Left colon (tissue), 2 donors: ENCODE results near the gene PHPT1. TPM values are rescaled to one million over a fixed set of nuclear protein-coding genes. Genes with fewer than 3 reads are reported as not detected.
"Not testable (repeated sequence)": the region's sequence is repeated elsewhere in the genome, so short reads cannot be mapped to it uniquely, and the experiment has no call there.

Experiments
- ATAC-seq: fragments of 200-7000 bp; cut with Tn5 transposase; one replicate; pipeline ENCODE4 v1.9.1; 2020; ENCODE audit warnings: mild to moderate bottlenecking, moderate library complexity
- DNase-seq, 2 donors: peaks; one replicate each; pipeline ENCODE4 v3.0.0-alpha.2; 2020
- intact Hi-C, 2 donors: fragments of 100-400 bp; cut with DNase I in 1 of 2; cut with micrococcal nuclease in 1 of 2; formaldehyde crosslinking; loops; one replicate each; pipeline versions ENCODE4 v1.11.2 to v1.14.0; 2022; cut with DNase I, micrococcal nuclease
- long read RNA-seq: library from polyadenylated mRNA; unstranded; transcript quantifications from one replicate; pipeline ENCODE4 v2.0.0, GENCODE V29; 2021
- total RNA-seq, 2 donors: library from RNA; stranded (reverse); fragmentation: NEBNext Ultra II Directional; extraction: Animal tissue kit (Norgen Biotek cat#: 25700); gene quantifications; one replicate each; pipeline ENCODE4 v1.2.1, GENCODE V29; 2021
- donor health status: DM: no; HTN: no; CAD: no.
- donor health status: DM: yes; HTN: yes; CAD: no.

PHPT1 gene
- 100 to 1,000 TPM; 109 to 154 TPM for total RNA-seq
- long read RNA-seq, transcript PHPT1-205 (3 exons, 1,316 nt), result minor isoform, 6 of 143 reads
- long read RNA-seq, transcript PHPT1-204 (2 exons, 627 nt), result minor isoform, 9 of 143 reads
- long read RNA-seq, transcript PHPT1-201 (3 exons, 890 nt), result major isoform, 66 of 143 reads
- long read RNA-seq, partial matches to known transcripts, result 8 of 143 reads
- long read RNA-seq, other reads (novel, unspliced or antisense), result 54 of 143 reads

- ATAC-seq, result peak; percentile 63
- peak; percentile 98 to 99 for DNase-seq
- intact Hi-C loops, result no loop called here
Observed at GRCh38 chr9:136849038-136849959, at the start of gene PHPT1. Gene PHPT1, plus strand, starts transcription at chr9:136849409. Its CDS starts 22 bp downstream, at chr9:136849431.

DNA sequence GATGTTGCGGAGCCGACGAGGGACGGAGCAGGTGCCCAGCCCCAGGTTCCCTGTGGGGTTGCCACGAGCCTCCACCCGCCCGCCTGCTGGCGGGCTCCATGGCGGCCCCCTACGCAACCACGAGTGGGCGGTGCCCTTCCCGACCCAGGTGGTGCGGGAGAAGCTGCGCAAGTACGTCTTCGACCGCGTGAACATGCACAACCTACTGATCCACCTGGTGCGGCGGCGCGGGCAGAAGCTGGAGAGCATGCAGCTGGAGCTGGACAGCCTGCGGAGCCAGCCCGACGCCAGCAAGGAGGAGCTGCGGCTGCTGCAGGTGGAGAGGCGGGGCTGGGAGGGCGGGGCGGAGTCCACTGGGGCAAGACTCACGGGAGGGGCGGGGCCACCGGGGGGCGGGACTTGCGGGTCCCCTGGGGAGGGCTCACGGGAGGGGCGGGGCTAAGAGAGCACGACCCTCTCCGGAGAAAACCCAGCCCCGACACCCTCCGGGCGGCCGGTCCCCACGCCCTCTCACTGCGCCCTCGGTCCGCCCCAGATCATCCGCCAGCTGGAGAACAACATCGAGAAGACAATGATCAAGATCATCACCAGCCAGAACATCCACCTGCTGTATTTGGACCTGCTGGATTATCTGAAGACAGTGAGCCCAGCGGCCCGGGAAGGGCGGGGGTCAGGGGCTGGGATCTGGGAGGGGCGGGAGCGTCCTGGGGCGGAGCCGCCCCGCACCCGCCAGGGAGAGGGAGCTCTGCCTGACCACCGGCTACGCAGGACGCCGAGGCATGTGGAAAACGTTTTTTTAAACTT is 49.2 kb upstream of the PHPT1 start:
- intact Hi-C loops, result no loop called here
- ATAC-seq, result peak; percentile 68
- peak; percentile 93 to 98 for DNase-seq

- DNase-seq, result no peak
Observed at GRCh38 chr9:136802321-136802720, 46.9 kb upstream of the PHPT1 start.

DNA sequence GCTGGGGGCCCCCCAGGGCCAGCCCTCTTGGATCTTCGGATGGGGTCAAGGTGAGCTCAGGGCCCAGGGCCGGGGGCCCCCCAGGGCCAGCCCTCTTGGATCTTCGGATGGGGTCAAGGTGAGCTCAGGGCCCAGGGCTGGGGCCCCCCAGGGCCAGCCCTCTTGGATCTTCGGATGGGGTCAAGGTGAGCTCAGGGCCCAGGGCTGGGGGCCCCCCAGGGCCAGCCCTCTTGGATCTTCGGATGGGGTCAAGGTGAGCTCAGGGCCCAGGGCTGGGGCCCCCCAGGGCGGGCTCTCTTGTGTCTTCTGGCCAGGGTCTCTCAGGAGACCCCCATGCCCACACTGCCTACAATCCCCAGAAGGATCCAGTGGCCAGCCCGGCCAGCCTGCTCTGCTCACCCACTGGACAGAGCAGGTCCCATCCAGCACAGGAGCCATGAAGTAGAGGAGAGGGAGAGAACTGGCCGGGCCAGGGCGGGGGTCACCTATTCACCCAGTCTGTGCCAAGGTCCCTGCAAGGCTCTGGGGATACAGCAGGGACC is 46.1 kb upstream of the PHPT1 start:
- DNase-seq, ATAC-seq, intact Hi-C loops: not testable (repeated sequence)

More at GRCh38 chr9:136802321-136802720, 46.9 kb upstream of the PHPT1 start:
- no peak for ATAC-seq
- intact Hi-C loops, result no loop called here

DNA sequence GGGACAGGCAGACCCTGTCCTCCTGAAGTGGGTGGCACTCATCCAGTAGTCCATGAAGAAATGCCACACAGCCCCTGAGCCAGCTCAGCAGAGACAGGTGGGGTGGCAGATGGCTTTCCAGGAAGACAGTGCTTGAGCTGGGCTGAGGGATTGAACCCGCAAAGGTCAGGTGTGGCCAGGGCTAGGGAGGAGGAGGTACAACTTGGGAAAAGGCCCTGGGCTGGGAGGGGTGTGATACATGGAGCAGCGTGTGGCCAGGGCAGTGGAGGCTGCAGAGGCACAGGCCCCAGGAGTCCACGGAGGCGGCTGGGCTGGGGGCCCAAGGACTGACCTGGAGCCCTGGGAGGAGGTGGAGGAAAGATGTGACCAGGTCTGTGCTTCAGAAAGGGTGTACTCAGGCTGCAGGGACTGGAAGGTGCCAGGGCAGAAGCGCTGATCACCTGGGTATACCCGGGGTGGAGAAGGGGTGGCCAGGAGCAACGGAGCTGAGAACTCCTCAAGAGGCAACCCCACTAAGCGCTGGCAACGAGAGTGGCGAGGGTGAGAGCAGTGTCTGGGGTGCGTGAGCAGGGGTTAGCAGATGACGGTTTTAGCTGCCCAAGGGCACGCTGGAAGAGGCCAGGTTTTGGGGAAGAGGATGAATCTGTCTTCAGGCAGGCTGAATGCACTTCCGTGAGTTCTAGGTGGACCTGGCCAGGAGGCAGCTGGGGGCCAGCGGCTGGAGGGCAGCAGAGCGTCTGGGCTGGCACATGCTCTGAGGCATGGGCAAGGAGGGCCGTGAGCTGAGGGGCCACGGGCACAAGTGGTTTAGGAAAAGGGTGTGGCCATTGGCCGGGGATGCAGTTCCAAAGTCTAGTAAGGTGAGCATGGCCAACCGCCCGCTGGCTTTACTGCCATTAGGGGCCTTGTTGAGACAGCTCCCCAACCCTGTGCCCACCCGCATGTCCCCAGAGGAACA is 45.4 kb upstream of the PHPT1 start:
- ATAC-seq (no peak), DNase-seq (no peak)
- intact Hi-C loops, result no loop called here

DNA sequence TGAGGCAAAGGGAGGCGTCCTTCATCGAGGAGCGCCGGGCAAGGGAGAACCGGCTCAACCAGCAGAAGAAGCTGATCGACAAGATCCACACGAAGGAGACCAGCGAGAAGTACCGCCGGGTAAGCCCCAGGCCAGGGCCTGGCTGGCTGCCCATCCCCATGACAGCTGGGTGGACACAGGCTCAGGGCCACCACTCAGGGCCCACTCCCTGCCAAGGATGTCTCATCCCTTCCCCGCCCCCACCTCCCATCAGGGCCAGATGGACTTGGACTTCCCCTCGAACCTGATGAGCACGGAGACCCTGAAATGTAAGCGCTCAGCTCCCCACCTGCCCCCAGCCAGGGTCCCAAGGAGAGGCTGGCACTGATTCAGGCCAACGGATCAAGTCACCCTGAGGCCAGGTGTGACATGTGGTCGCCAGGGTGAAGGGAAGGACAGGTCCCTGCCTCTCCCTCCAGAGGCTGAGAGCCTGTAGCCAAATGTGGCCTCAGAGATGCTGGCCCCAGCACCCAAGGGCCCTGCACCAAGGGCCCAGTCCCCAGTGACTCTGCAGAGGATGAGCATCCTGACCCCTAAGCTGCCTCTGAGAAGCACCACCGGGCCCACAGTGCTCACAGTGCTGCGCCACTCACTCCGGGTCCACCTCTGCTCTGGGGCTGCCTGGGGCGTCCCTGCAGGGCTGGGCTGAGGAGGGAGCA is 44.6 kb upstream of the PHPT1 start:
- intact Hi-C loops, result no loop called here
- ATAC-seq (no peak), DNase-seq (no peak)

GRCh38 chr9:136805207-136805740 is 43.9 kb upstream of the PHPT1 start:
- intact Hi-C loops, result no loop called here
- ATAC-seq, result no peak

DNA sequence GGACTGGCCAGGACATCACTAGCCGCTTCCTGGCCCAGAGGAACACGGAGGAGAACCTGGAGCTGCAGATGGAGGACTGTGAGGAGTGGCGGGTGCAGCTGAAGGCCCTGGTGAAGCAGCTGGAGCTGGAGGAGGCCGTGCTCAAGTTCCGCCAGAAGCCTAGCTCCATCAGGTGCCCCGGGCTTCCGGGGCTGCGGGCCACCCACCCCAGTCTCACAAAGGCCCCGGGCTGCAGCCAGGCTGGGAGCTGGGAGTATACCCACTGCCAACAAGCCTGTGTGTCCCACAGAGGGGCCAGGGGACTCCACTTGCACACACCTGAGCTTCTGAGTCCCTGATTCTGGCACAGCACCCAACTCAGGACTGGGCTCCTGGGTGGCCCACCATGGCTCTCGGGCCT is 43.1 kb upstream of the PHPT1 start:
- ATAC-seq (no peak), DNase-seq (no peak)
- intact Hi-C loops, result no loop called here

More at GRCh38 chr9:136805207-136805740, 43.9 kb upstream of the PHPT1 start:
- DNase-seq, result no peak

DNA sequence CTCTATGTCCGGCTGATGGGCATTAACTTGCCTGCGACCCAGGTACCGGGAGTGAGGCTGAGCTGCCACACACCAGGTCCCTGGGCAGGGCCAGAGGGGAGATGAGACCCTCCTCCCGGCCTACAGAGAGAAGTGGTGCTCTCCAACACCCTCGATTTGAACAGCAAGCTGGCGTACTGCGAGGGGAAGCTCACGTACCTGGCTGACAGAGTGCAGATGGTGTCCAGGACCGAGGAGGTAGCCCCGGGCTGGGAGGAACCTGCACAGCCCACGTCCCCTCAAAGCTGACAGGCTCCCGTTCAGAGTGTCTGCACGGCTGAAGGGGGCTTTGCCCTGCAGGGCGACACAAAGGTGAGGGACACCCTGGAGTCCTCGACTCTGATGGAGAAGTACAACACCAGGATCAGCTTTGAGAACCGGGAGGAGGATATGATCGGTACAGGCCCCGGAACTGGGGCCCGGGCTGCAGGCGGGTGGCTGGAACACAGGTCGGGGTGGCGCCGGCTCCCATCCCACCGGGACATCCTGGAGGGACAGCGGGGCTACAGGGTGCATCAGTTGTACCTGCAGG is 42.5 kb upstream of the PHPT1 start:
- no peak for DNase-seq
- peak; percentile 4 for ATAC-seq
- intact Hi-C loops, result no loop called here

DNA sequence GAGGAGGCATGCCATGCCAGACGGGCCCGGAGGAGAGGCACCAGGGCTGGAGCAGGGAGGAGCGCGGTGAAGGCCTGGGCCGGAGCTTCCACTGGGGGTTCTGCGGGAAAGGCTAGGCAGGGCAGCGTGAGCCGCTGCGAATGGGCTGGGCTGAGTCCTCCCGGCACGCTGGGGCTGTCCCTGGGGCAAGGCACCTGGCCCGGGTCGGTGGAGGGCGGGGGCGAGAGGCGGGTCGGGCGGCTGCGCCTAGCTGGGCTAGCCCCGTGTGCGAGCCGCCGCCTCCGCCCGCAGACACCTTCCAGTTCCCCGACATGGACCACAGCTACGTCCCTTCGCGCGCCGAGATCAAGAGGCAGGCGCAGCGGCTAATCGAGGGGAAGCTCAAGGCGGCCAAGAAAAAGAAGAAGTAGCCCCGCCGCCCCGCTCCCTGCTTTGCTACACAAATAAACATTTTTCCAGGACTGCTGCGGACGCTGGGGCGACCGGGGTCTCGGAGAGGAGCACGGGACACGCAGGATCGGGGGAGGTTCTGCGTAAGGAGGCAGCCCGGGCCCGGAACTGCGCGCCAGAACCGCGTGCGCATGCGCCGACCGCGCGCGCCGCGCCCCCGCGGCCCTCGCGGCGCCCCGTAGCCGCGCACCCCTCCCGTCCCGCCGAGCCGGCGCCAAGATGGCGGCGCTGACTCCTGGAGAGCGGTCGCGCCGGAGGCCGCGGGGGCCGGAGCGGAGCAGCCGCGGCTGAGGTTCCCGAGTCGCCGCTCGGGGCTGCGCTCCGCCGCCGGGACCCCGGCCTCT is 41.7 kb upstream of the PHPT1 start, which contains the start of gene RABL6:
Gene RABL6 (plus strand): TSS at position 668 of the 794 bp plus-strand sequence. CDS start 249 bp downstream, outside the sequence.
- ATAC-seq, result peak; percentile 77
- intact Hi-C loops, result no loop called here
- DNase-seq, result peak; percentile 71 to 80

GRCh38 chr9:136808075-136808805 is 41.0 kb upstream of the PHPT1 start:
- intact Hi-C loops, result no loop called here
- DNase-seq (peak in 1 of 2 donors; percentile 56), ATAC-seq (peak; percentile 42)

DNA sequence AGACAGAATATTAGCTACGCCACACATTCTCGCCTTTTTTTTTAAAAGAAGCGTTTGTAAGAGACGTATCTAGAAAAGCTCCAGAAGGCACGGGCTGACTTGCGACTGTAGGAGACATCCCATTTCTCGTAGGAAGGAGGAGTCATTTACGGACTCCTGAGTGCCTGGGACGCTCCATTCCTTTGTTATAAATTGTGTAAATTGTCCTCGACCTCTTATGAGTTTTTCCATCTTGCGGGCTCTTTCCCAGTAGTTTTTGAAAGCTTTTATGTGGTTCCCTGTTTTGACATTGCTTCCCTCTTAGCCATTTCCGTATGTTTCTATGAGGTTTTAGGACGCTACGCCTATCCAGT is 40.4 kb upstream of the PHPT1 start:
- no peak for DNase-seq
- intact Hi-C loops, result no loop called here
- ATAC-seq, result peak; percentile 16

GRCh38 chr9:136814725-136815421 is 34.3 kb upstream of the PHPT1 start:
- no peak for DNase-seq
- ATAC-seq, result no peak
- intact Hi-C loops, result no loop called here

DNA sequence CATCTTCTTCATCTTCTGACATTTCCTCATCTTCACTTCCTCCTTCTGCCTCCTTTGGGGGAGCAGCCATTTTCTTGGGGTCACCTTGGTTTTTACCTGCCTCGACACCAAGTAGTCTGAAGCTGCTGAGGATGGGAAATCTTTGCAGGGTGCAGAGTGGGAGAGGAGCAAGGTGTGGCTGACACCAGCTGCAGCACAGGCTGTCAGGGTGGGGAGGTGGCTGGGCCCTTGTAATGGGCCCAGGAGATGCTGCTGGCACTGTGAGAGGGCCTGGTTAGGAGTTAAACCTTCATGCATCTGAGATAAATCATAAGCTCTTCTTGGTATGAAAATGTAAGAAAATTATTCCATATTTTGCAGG is 33.8 kb upstream of the PHPT1 start:
- intact Hi-C loops, result no loop called here
- ATAC-seq (no peak), DNase-seq (no peak)
